ENCODE measurements around the gene MYCBP.
A peak's percentile ranks its signal among the peaks of the same experiment; 100 is the strongest.

MYCBP gene

GRCh38 chr1:38820860-38821259 is 52.3 kb downstream of the MYCBP start:
- no peak for DNase-seq (ENCODE audit: low read depth, low spot score)

DNA sequence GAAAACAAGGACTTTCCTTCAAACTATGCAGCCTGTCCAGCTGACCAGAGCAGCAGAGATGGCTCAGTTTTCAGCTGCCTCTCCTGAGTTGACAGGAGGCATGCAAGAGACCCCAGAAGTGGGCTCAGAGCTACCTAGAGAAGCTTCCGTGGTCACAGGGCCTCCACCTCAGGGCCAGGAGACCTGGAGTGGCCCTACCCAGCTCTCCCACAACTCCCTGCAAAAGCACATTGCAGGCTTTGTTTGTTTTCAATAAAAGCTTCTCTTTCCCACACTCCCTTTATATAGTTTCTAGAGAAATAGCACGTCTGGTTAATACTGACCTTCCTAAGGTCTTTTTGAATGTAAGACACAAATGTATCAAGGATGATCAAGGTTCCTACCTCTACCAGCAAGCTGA is 53.6 kb downstream of the MYCBP start:
- DNase-seq (ENCODE audit: low read depth, low spot score) = no peak

GRCh38 chr1:38819040-38819439 is 54.1 kb downstream of the MYCBP start:
- no peak for DNase-seq (ENCODE audit: low read depth, low spot score)

GRCh38 chr1:38818175-38818976 is 54.8 kb downstream of the MYCBP start:
- DNase-seq (ENCODE audit: low read depth, low spot score) = peak; percentile 88

DNA sequence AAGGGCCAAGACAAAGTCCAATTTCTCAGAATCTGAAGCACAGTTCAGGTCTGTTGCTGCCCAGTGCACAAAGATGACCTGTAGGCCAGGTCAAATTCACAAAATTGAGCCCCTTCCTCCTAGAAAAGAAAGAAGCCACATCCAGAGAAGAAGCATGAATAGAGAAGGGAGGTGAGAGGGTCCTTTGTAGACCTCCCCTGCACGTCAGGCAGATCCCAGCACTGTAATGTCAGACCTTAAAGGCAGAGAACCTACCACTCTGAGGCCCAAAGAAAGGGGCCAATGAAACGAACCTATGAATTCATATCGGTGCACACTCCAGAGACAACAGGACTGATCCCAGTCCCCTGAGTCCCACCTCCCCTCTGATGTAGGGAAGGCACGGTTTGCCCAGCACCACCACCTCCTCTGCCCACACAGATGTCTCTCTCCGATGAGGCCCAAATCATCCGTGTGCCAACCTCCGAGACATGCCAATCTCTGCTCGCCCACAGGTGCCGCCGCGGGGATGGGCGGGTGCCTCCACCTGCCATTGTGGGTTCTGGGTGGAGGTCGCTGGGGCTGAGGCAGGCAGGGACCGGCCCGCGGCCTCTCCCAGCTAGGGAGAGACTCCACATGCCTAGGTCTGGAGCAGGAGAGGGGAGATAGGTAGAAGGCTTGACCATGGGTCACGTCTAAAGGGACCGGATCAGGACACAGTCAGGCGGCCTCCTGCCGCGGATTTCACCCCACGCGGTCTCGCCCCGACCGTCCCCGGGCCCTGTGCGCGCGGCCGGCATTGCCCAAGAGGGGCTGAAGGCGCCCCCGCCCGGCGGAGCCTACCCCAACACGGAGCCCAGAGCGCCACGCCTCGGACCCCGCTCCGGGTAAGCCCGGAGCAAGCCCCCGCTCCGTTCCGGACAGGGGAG is 55.6 kb downstream of the MYCBP start:
- no peak for DNase-seq (ENCODE audit: low read depth, low spot score)

- DNase-seq (ENCODE audit: low read depth, low spot score) = peak; percentile 69
Measured at GRCh38 chr1:38815903-38816627, 57.1 kb downstream of the MYCBP start.

DNA sequence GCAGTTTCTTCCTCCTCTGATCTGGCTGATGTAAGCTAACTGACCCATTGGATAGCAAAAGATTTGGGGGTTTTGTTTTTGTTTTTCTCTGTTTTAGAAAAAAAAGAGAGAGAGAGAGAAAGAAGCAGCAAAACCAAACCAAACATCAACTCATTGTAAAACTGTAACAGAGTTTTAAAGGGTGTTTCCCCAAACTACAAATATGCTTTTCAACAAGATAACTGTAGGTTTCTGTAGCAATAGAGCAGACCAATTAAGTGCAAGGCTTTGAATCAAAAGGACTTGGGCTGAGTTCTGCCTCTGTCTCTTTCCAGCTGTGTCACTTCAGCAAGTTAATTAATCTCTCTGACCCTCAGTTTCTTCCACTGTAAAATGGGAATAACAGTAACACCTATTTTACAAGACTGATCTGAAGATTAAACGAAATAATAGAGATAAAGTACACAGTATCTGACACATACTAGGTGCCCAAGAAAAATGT is 58.1 kb downstream of the MYCBP start:
- DNase-seq (ENCODE audit: low read depth, low spot score) = no peak

DNA sequence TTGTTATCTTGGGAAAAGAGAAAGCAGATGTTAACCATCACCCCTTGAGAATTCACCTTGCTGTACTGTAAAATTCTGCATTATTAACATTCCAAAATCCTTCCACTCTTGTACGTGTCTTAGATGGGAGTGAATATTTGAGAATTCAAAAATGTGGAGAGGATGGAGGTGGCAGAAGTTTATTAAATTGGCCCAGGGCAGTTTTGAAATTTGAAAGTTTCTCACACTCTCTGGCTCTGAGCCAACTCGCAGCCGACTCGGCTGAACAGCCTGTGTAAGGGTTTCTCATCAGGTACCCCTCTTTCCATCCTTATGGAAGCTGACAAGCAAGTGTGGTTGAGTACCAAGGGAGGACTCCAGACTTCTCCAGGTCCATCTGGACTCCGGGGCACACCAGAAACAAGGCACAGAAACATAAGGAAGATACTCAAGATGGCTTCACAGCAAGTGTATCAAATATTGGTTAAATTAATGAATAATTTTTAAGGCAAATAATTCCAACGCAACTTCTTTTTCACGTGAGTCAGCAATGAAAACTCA is 58.6 kb downstream of the MYCBP start:
- DNase-seq (ENCODE audit: low read depth, low spot score) = no peak

DNA sequence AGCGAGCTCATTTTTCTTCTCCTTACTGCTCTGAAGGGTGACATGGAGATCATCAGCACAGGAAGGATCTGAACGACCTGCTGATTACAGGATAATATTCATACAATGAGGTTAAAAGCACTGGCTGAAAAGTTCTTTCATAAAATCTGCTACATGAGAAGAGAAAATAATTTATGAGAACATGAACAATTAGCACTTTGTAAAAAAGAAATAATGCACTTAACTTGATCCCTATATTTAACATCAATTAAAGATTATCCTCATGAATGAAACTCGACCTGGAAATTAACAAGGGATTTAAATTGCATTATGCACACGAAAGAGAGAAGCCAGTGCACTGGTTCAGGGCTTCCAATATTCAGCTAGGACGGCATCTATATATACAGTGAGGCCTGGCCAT is 60.2 kb downstream of the MYCBP start:
- no peak for DNase-seq (ENCODE audit: low read depth, low spot score)

All from ELF-1 (cell line).